ENCODE results near the gene BPIFB3.

BPIFB3 gene

GRCh38 chr20:33015700-33016580, 37.8 kb upstream of the BPIFB3 start:
- DNase-seq (ENCODE audit: low read depth in 4 of 4, low spot score in 1 of 4), result no peak

- DNase-seq (ENCODE audit: low read depth in 4 of 4, low spot score in 1 of 4), result no peak
These were observed 37.1 kb upstream of the BPIFB3 start for GRCh38 chr20:33016581-33017109.

GRCh38 chr20:33017542-33017941, 36.2 kb upstream of the BPIFB3 start:
- DNase-seq (ENCODE audit: low read depth in 4 of 4, low spot score in 1 of 4), result no peak

- DNase-seq (ENCODE audit: low read depth in 4 of 4, low spot score in 1 of 4), result no peak
These were observed 35.4 kb upstream of the BPIFB3 start for GRCh38 chr20:33018169-33018931.

GRCh38 chr20:33019465-33020277, 34.0 kb upstream of the BPIFB3 start:
- DNase-seq (ENCODE audit: low read depth in 4 of 4, low spot score in 1 of 4), result no peak

- DNase-seq (ENCODE audit: low read depth in 4 of 4, low spot score in 1 of 4), result no peak
These were observed 33.2 kb upstream of the BPIFB3 start for GRCh38 chr20:33020278-33021161.

GRCh38 chr20:33021879-33022278, 31.8 kb upstream of the BPIFB3 start:
- DNase-seq (ENCODE audit: low read depth in 4 of 4, low spot score in 1 of 4), result no peak

GRCh38 chr20:33022289-33022688, 31.4 kb upstream of the BPIFB3 start:
- no peak for DNase-seq (ENCODE audit: low read depth in 4 of 4, low spot score in 1 of 4)

- DNase-seq (ENCODE audit: low read depth in 4 of 4, low spot score in 1 of 4), result no peak
These were observed 30.8 kb upstream of the BPIFB3 start for GRCh38 chr20:33022694-33023438.

GRCh38 chr20:33023439-33024242, 30.1 kb upstream of the BPIFB3 start:
- no peak for DNase-seq (ENCODE audit: low read depth in 4 of 4, low spot score in 1 of 4)

- DNase-seq (ENCODE audit: low read depth in 4 of 4, low spot score in 1 of 4), result no peak
These were observed 29.5 kb upstream of the BPIFB3 start for GRCh38 chr20:33024243-33024560.

GRCh38 chr20:33024609-33025317, 28.9 kb upstream of the BPIFB3 start:
- DNase-seq (ENCODE audit: low read depth in 4 of 4, low spot score in 1 of 4), result no peak

GRCh38 chr20:33025318-33025876, 28.3 kb upstream of the BPIFB3 start:
- DNase-seq (ENCODE audit: low read depth in 4 of 4, low spot score in 1 of 4), result no peak

- no peak for DNase-seq (ENCODE audit: low read depth in 4 of 4, low spot score in 1 of 4)
These were observed 27.5 kb upstream of the BPIFB3 start for GRCh38 chr20:33026072-33026778.

GRCh38 chr20:33026779-33027759, 26.6 kb upstream of the BPIFB3 start:
- DNase-seq (ENCODE audit: low read depth in 4 of 4, low spot score in 1 of 4), result no peak
